ENCODE data around the gene RELN. TPM values are rescaled to one million over a fixed set of nuclear protein-coding genes. Genes with fewer than 3 reads are reported as not detected.

RELN gene
- total RNA-seq, 1 experiment from 2014 or later = 0.02 TPM

DNA sequence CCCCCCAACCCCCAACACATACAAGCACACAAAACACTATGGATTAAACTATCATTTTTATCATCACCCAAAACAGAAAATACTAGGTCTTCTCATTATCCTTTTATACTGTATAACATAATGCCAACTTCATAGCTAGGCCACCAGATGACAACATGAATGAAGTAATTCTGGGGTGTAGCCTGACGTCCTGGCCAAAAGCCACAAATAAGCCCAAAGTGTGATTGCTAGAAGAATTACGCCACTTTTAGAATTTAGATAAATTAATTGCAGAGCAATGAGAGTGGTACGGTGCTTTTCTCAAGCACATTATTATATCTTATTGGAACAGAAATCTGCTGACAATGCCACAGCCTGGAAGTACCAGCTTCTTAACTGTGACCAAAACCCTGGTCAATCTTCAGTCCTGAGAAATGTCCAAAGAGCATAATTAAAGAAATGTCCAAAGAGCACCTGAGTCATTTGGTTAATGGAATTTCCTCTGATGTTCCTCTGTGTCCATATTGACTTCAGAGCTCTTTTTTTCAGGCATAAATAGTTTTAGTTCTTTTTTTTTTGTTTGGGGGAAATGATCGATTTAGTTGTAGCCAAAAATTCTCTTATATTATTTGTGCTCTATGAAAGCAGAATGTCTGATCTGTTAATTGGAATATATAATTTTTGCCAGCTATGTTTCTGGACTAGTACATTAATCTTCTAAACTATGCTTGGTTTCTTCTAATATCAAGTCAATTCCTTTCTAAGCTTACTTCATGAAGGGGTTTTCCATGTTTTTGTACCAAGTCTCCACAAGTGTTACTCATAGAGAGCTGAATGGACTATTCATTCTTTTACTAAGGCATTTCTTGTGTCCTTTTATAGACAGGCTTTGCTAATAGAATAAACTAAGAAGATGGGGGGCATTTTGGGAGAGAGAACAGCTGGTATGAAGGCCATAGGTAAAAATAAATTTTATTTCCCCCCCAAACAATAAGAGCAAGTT is 310.0 kb downstream of the RELN start:
- Histone ChIP-seq H3K9me3 (ENCODE audit: control insufficient read depth, low read depth, low read length) (no peaks in the 10 kb centered on the region), H3K23ac (ENCODE audit: insufficient read length, low read depth, low read length) (no peak overlapping the region), H3K9ac (ENCODE audit: extremely low read depth, insufficient read length, low read length) (no peak overlapping the region), H3K4ac (ENCODE audit: low read depth, low read length) (no peak overlapping the region), H2BK5ac (ENCODE audit: insufficient read length, low read length) (no peak overlapping the region), H2BK20ac (ENCODE audit: low read depth, low read length, poor library complexity, severe bottlenecking) (no peak overlapping the region), H2BK12ac (ENCODE audit: insufficient read length, low read depth, low read length) (no peak overlapping the region), H3K79me1 (ENCODE audit: insufficient read depth, low read depth, low read length, poor library complexity, severe bottlenecking) (no peaks in the 10 kb centered on the region), H2AFZ (ENCODE audit: low read length) (no peak overlapping the region), H4K8ac (replicated peaks; ENCODE audit: insufficient read length, low read depth, low read length) (no peak overlapping the region), H3K4me1 (ENCODE audit: insufficient read depth, low read length) (no peaks in the 10 kb centered on the region), H4K91ac (ENCODE audit: insufficient read length, low read depth, low read length) (no peak overlapping the region), H2BK15ac (ENCODE audit: low read depth, low read length) (no peak overlapping the region), H3K18ac (ENCODE audit: insufficient read length, low read depth, low read length) (no peak overlapping the region), H4K20me1 (ENCODE audit: control insufficient read depth, insufficient read depth, insufficient read length) (no peaks in the 10 kb centered on the region), H2AK5ac (ENCODE audit: insufficient read length, low read length) (no peak overlapping the region), H3K79me2 (ENCODE audit: insufficient read depth, low read length) (no peaks in the 10 kb centered on the region), H3T11ph (ENCODE audit: low read length) (no peak overlapping the region), H4K5ac (ENCODE audit: insufficient read length, low read depth, low read length) (no peak overlapping the region), H3K56ac (ENCODE audit: insufficient read length, low read depth, low read length) (no peak overlapping the region), H3K27me3 (ENCODE audit: insufficient read depth, low read length) (no peaks in the 10 kb centered on the region), H3K23me2 (ENCODE audit: insufficient read length, low read depth, low read length, poor library complexity, severe bottlenecking) (no peaks in the 10 kb centered on the region), H3K4me2 (ENCODE audit: insufficient read depth, insufficient read length, low read length) (no peak overlapping the region), H3K27ac (ENCODE audit: insufficient read length, low read depth, low read length) (no peak overlapping the region), H3K14ac (ENCODE audit: insufficient read depth, low read length) (no peak overlapping the region), H2BK120ac (ENCODE audit: low read depth, low read length, poor library complexity, severe bottlenecking) (no peak overlapping the region)
- Mint-ChIP-seq H3K4me1 (peaks cover 0 to 4% of the 10 kb centered on the region in 2 experiments; a peak in 2 of 4 replicates), H3K4me3 (no peak overlapping the region), H3K36me3 (ENCODE audit: insufficient read depth in 1 of 3, low read depth in 3 of 3) (no peaks in the 10 kb centered on the region; a peak in 1 of 7 replicates), H3K9me3 (peaks cover 0 to 2% of the 10 kb centered on the region in 2 experiments; a peak in 1 of 5 replicates), H3K27ac (no peak overlapping the region), H3K27me3 (ENCODE audit: low read depth) (peaks cover 5% of the 10 kb centered on the region; the same call in 1 of the 2 replicates)
- TF ChIP-seq, protein P1, sequence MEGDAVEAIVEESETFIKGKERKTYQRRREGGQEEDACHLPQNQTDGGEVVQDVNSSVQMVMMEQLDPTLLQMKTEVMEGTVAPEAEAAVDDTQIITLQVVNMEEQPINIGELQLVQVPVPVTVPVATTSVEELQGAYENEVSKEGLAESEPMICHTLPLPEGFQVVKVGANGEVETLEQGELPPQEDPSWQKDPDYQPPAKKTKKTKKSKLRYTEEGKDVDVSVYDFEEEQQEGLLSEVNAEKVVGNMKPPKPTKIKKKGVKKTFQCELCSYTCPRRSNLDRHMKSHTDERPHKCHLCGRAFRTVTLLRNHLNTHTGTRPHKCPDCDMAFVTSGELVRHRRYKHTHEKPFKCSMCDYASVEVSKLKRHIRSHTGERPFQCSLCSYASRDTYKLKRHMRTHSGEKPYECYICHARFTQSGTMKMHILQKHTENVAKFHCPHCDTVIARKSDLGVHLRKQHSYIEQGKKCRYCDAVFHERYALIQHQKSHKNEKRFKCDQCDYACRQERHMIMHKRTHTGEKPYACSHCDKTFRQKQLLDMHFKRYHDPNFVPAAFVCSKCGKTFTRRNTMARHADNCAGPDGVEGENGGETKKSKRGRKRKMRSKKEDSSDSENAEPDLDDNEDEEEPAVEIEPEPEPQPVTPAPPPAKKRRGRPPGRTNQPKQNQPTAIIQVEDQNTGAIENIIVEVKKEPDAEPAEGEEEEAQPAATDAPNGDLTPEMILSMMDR (conservative IDR thresholded peaks at IDR 0.05) = no peak
- no peak for DNase-seq
- WGBS (ENCODE audit: extremely low coverage, insufficient read length, low lambda C conversion rate) = no CpG with 5 or more reads among the region's 4 CpGs

Measured in H9 (cell line).